Fibroblast of lung (primary cell): ENCODE results near the gene VMAC.

Experiments used
- CTCF ChIP-seq, 2 donors: IDR thresholded peaks in 1 of 2; conservative IDR thresholded peaks in 1 of 2; 1 replicate in 1 of 2; 2 replicates in 1 of 2; pipeline ENCODE4 v1.5.1; 2011 to 2012; ENCODE audit warnings: low read length in 2 of 2, control low read depth in 1 of 2, inconsistent platforms in 1 of 2, low read depth in 1 of 2, mild to moderate bottlenecking in 1 of 2
- EZH2 ChIP-seq: IDR thresholded peaks from 2 replicates; pipeline ENCODE4 v1.5.1; 2012; ENCODE audit warnings: low read length, control low read depth, mild to moderate bottlenecking; ENCODE audit errors: missing control alignments

- TF ChIP-seq CTCF (conservative IDR thresholded peaks at IDR 0.05 in 1 of 2, IDR thresholded peaks at IDR 0.05 in 1 of 2; ENCODE audit: low read depth in 1 of 2, low read length in 2 of 2) (no peak), EZH2 (no peak)
Observed at GRCh38 chr19:5916181-5916708, 11.6 kb downstream of the VMAC start.
